H1 (cell line): ENCODE results near the gene PCNX1. TPM values are rescaled to one million over a fixed set of nuclear protein-coding genes. Genes with fewer than 3 reads are reported as not detected.

Experiments used
- CTCF ChIA-PET: fragments of 300-600 bp; sonication (Branson Sonifier 250); formaldehyde crosslinking; loops from one replicate; lab custom pipeline; 2021; ENCODE audit not compliant: partially characterized antibody; lab: Charles Lee
- POLR2A ChIA-PET: fragments of 300-600 bp; sonication (Branson Sonifier 250); formaldehyde crosslinking; loops from one replicate; lab custom pipeline; 2021; ENCODE audit warnings: inconsistent platforms; ENCODE audit not compliant: partially characterized antibody; lab: Charles Lee
- DNase-seq, 2 experiments: peaks; one replicate each; pipeline versions ENCODE4 v3.0.0 to v3.0.0-alpha.2; 2010 to 2022; ENCODE audit warnings: low spot score in 2 of 2, low read depth in 1 of 2, mixed read lengths in 1 of 2
- FAIRE-seq: peaks from 2 replicates; lab custom pipeline; 2011; peaks lifted over from hg19 to GRCh38; lab: Jason Lieb, UNC
- H2AFZ ChIP-seq: 2 replicates; pipeline ENCODE4 v1.8.1; 2012; ENCODE audit warnings: low read length, inconsistent platforms
- H2AK5ac ChIP-seq: 2 replicates; pipeline ENCODE4 v1.6.1; 2013; ENCODE audit warnings: low read depth, low read length
- H2BK120ac ChIP-seq: replicated peaks from 2 replicates; pipeline ENCODE3; 2013; ENCODE audit warnings: low read depth, low read length, inconsistent platforms
- H2BK12ac ChIP-seq: 2 replicates; pipeline ENCODE4 v1.6.1; 2013; ENCODE audit warnings: low read depth, low read length
- H2BK15ac ChIP-seq: 2 replicates; pipeline ENCODE4 v1.6.1; 2013; ENCODE audit warnings: low read length
- H2BK20ac ChIP-seq: 2 replicates; pipeline ENCODE4 v1.6.1; 2013; ENCODE audit warnings: low read length
- H2BK5ac ChIP-seq: 2 replicates; pipeline ENCODE4 v1.6.1; 2013; ENCODE audit warnings: low read depth, low read length
- H3K14ac ChIP-seq: 2 replicates; pipeline ENCODE4 v1.6.1; 2013; ENCODE audit warnings: inconsistent platforms; ENCODE audit not compliant: insufficient read length
- H3K18ac ChIP-seq: 2 replicates; pipeline ENCODE4 v1.6.1; 2013; ENCODE audit warnings: low read length; ENCODE audit errors: extremely low read depth
- H3K23ac ChIP-seq: 2 replicates; pipeline ENCODE4 v1.6.1; 2013; ENCODE audit warnings: inconsistent platforms; ENCODE audit not compliant: insufficient read length
- H3K23me2 ChIP-seq: 2 replicates; pipeline ENCODE4 v1.6.1; 2013; ENCODE audit warnings: low read depth, low read length
- H3K27ac ChIP-seq: 2 replicates; pipeline ENCODE4 v1.6.1; 2011; ENCODE audit warnings: low read depth, low read length, inconsistent platforms
- H3K27me3 ChIP-seq, 4 experiments: replicated peaks in 1 of 4; 1 replicate in 1 of 4; 2 replicates in 3 of 4; pipeline versions ENCODE4 v1.6.1 to v1.8.1; 2011 to 2013; ENCODE audit warnings: low read length in 3 of 4, mild to moderate bottlenecking in 3 of 4, inconsistent platforms in 2 of 4, mixed read lengths in 2 of 4, moderate library complexity in 1 of 4; ENCODE audit not compliant: control insufficient read depth in 3 of 4, insufficient read depth in 3 of 4; ENCODE audit errors: extremely low read depth in 1 of 4
- H3K36me3 ChIP-seq, 4 experiments: 2 replicates each; pipeline versions ENCODE4 v1.6.1 to v1.8.1; 2011 to 2013; ENCODE audit warnings: mild to moderate bottlenecking in 4 of 4, low read length in 3 of 4, moderate library complexity in 2 of 4, control low read depth in 1 of 4, inconsistent platforms in 1 of 4; ENCODE audit not compliant: insufficient read depth in 4 of 4, control insufficient read depth in 2 of 4
- H3K4ac ChIP-seq: replicated peaks from 2 replicates; pipeline ENCODE3; 2013; ENCODE audit warnings: low read length, low read depth, mixed read lengths, inconsistent platforms; ENCODE audit not compliant: insufficient read length
- H3K4me1 ChIP-seq, 4 experiments: replicated peaks in 1 of 4; 1 replicate in 1 of 4; 2 replicates in 3 of 4; pipeline versions ENCODE4 v1.6.1 to v1.8.1; 2011 to 2013; ENCODE audit warnings: low read length in 3 of 4, inconsistent platforms in 2 of 4, mixed read lengths in 1 of 4; ENCODE audit not compliant: insufficient read depth in 4 of 4, control insufficient read depth in 3 of 4
- H3K4me2 ChIP-seq, 2 experiments: 2 replicates each; pipeline versions ENCODE4 v1.6.1 to v1.8.1; 2011 to 2013; ENCODE audit warnings: low read depth in 2 of 2, low read length in 2 of 2, control low read depth in 1 of 2, inconsistent platforms in 1 of 2, mild to moderate bottlenecking in 1 of 2; ENCODE audit not compliant: insufficient read depth in 1 of 2
- H3K4me3 ChIP-seq, 4 experiments: fragments of 200-600, 300-600 bp in 1 of 4; sonication (generic), shearing (Covaris generic), sonication (Bioruptor Twin) in 1 of 4; 2 replicates each; pipeline versions ENCODE4 v1.5.1 to v1.8.1; 2011 to 2016; ENCODE audit warnings: low read length in 4 of 4, low read depth in 3 of 4, control low read depth in 2 of 4, inconsistent platforms in 2 of 4, mild to moderate bottlenecking in 2 of 4, mixed read lengths in 1 of 4, moderate library complexity in 1 of 4; ENCODE audit not compliant: insufficient read depth in 2 of 4; ENCODE audit errors: extremely low read depth in 1 of 4
- H3K56ac ChIP-seq: replicated peaks from 2 replicates; pipeline ENCODE3; 2013; ENCODE audit warnings: low read depth, mild to moderate bottlenecking, mixed read lengths, low read length, inconsistent platforms; ENCODE audit not compliant: insufficient read length
- H3K79me1 ChIP-seq: 2 replicates; pipeline ENCODE4 v1.6.1; 2013; ENCODE audit warnings: low read depth, low read length, control low read depth
- H3K79me2 ChIP-seq, 2 experiments: 2 replicates each; pipeline versions ENCODE4 v1.6.1 to v1.8.1; 2012 to 2013; ENCODE audit warnings: low read length in 2 of 2, mild to moderate bottlenecking in 2 of 2, inconsistent platforms in 1 of 2; ENCODE audit not compliant: insufficient read depth in 2 of 2, control insufficient read depth in 1 of 2
- H3K9ac ChIP-seq, 4 experiments: replicated peaks in 1 of 4; 1 replicate in 1 of 4; 2 replicates in 3 of 4; pipeline versions ENCODE4 v1.6.1 to v1.8.1; 2011 to 2013; ENCODE audit warnings: low read depth in 3 of 4, low read length in 3 of 4, control low read depth in 2 of 4, mild to moderate bottlenecking in 2 of 4, moderate library complexity in 2 of 4, inconsistent platforms in 1 of 4; ENCODE audit errors: extremely low read depth in 1 of 4
- H3K9me3 ChIP-seq, 2 experiments: 2 replicates each; pipeline versions ENCODE4 v1.6.1 to v1.8.1; 2012 to 2013; ENCODE audit warnings: mild to moderate bottlenecking in 2 of 2, moderate library complexity in 2 of 2, control low read depth in 1 of 2, inconsistent platforms in 1 of 2, low read depth in 1 of 2, low read length in 1 of 2, mixed read lengths in 1 of 2; ENCODE audit not compliant: insufficient read depth in 2 of 2
- H4K20me1 ChIP-seq, 2 experiments: replicated peaks in 1 of 2; 2 replicates each; pipeline versions ENCODE3 to v1.8.1; 2011 to 2013; ENCODE audit warnings: inconsistent platforms in 2 of 2, low read length in 2 of 2, mild to moderate bottlenecking in 1 of 2; ENCODE audit not compliant: insufficient read depth in 2 of 2, control insufficient read depth in 1 of 2
- H4K5ac ChIP-seq: 2 replicates; pipeline ENCODE4 v1.6.1; 2013; ENCODE audit warnings: low read length, low read depth, mixed read lengths, inconsistent platforms; ENCODE audit not compliant: insufficient read length
- H4K8ac ChIP-seq: 2 replicates; pipeline ENCODE4 v1.8.0; 2013; ENCODE audit warnings: mild to moderate bottlenecking, moderate library complexity, low read length, inconsistent platforms; ENCODE audit not compliant: insufficient read depth; ENCODE audit errors: extremely low read depth
- H4K91ac ChIP-seq: replicated peaks from 2 replicates; pipeline ENCODE3; 2013; ENCODE audit warnings: low read length, mixed read lengths, inconsistent platforms; ENCODE audit not compliant: insufficient read length
- CREB1 ChIP-seq: IDR thresholded peaks from 2 replicates; pipeline ENCODE4 v1.6.1; 2012; ENCODE audit warnings: inconsistent platforms
- POLR2AphosphoS5 ChIP-seq: IDR thresholded peaks from 2 replicates; pipeline ENCODE4 v1.6.1; 2011; ENCODE audit warnings: low read depth, low read length
- RFX5 ChIP-seq: IDR thresholded peaks from 2 replicates; pipeline ENCODE4 v1.6.1; 2011; ENCODE audit warnings: low read depth, low read length, improper control_type of control experiment, borderline replicate concordance
- RNF2 ChIP-seq: fragments of 200-900, 300-1000 bp; sonication (generic); IDR thresholded peaks from 2 replicates; pipeline ENCODE4 v1.7.1; 2016; ENCODE audit warnings: borderline replicate concordance, low read depth, mild to moderate bottlenecking, antibody characterized with exemption, low read length; ENCODE audit not compliant: poor library complexity, severe bottlenecking; ENCODE audit errors: missing control alignments
- WGBS, 2 experiments: shearing (Covaris generic) in 1 of 2; methylation state at CpG; one replicate each; pipeline versions ENCODE4 v1.1.6 to v1.1.7; 2013 to 2015; ENCODE audit warnings: low lambda C conversion rate in 2 of 2, mixed read lengths in 2 of 2, inconsistent platforms in 1 of 2, low coverage in 1 of 2, missing lambda C conversion rate in 1 of 2; ENCODE audit not compliant: insufficient replicate concordance in 2 of 2, insufficient coverage in 1 of 2, insufficient read length in 1 of 2; ENCODE audit errors: extremely low coverage in 1 of 2, missing lambda C conversion rate in 1 of 2; 5-methylcytosine and 5-hydroxymethylcytosine counted together
- polyA plus RNA-seq, 7 experiments: library from polyadenylated mRNA; depleted of rRNA in 3 of 7; stranded (reverse) in 5 of 7; unstranded in 2 of 7; fragments of >200 nt in 5 of 7; fragments of 200-250 nt in 2 of 7; gene quantifications; 1 replicate in 5 of 7; 2 replicates in 1 of 7; 4 replicates in 1 of 7; pipeline versions ENCODE4 v1.2.1 to v1.2.3, GENCODE V29; 2011 to 2013; ENCODE audit warnings: missing spikeins in 2 of 7, mixed read lengths in 2 of 7
- total RNA-seq: library from RNA; stranded (reverse); fragmentation: NEBNext Ultra II Directional; extraction: Animal tissue kit (Norgen Biotek cat#: 25700); gene quantifications from 2 replicates; pipeline ENCODE4 v1.2.1, GENCODE V29; 2021

The PCNX1 gene
- total and polyA plus RNA-seq, 2 of the 8 experiments (the other 6 are each of a cell fraction or from before 2014, with no cell fraction given) = 37.7 to 53.2 TPM

GRCh38 chr14:71141701-71142374, 234.6 kb downstream of the PCNX1 start:
- Histone ChIP-seq H3K9ac (no peak overlapping the region), H3K4me2 (no peak overlapping the region), H3K23ac (no peak overlapping the region), H3K4me1 (peaks cover 0 to 4% (median 0%) of the 10 kb centered on the region in 4 experiments; a peak in 3 of 7 replicates), H4K91ac (no peak overlapping the region), H3K27ac (no peak overlapping the region), H2BK120ac (no peak overlapping the region), H3K36me3 (no peaks in the 10 kb centered on the region), H4K20me1 (no peaks in the 10 kb centered on the region), H2BK12ac (no peak overlapping the region), H2AFZ (no peak overlapping the region), H3K4ac (no peak overlapping the region), H4K5ac (no peak overlapping the region), H3K56ac (no peak overlapping the region), H3K14ac (no peak overlapping the region), H2BK15ac (no peak overlapping the region), H3K79me2 (no peaks in the 10 kb centered on the region), H2AK5ac (no peak overlapping the region), H3K4me3 (no peak overlapping the region), H3K18ac (no peak overlapping the region), H3K27me3 (no peaks in the 10 kb centered on the region)
- no peak for FAIRE-seq
- POLR2A ChIA-PET = interaction anchor here (1.5 kb wide), 1 partner anchor 179 kb away, joined by 3 read pairs; no protein-coding TSS in a partner anchor
- DNase-seq = no peak
- no peak for TF ChIP-seq POLR2AphosphoS5
- TF ChIP-seq CREB1 = no peak
- no peak for TF ChIP-seq RFX5
- no peak for TF ChIP-seq RNF2
- TF ChIP-seq, all 59 proteins: peak for 0
- Histone ChIP-seq H2BK5ac (no peak overlapping the region), H2BK20ac (no peak overlapping the region), H3K9me3 (0 out of 4 replicates have a peak, but pooled peaks cover under 1 to 2% of the 10 kb centered on the region in 2 experiments), H3K79me1 (no peaks in the 10 kb centered on the region), H3K23me2 (no peaks in the 10 kb centered on the region), H4K8ac (no peak overlapping the region)
- 89% methylated on average over 3 of the region's 4 CpGs; no CpG with 5 or more reads in 1 of the 2 experiments for WGBS, 2 experiments
- CTCF ChIA-PET = interaction anchor here (0.8 to 8.9 kb wide), 7 partner anchors 10 to 713 kb away, joined by 3 to 86 read pairs (median 3); no protein-coding TSS in a partner anchor
